Stimulated activated CD4-positive, alpha-beta T cell treated with anti-CD3 and anti-CD28 coated beads, TNF-alpha, amount 100 ng/mL, for 24 hours (primary cell): ENCODE data around the gene GSG1.

Experiments
- DNase-seq, 3 experiments: peaks; one replicate each; pipeline ENCODE4 v3.0.0-alpha.2; 2020; ENCODE audit warnings: low read depth in 3 of 3

GSG1 gene

GRCh38 chr12:13103391-13104033 lies at the start of gene GSG1:
TSS of gene GSG1 (minus strand) at chr12:13103667. CDS start at chr12:13103512, 155 bp downstream.
- DNase-seq: no peak

GRCh38 chr12:13153180-13153579 lies 49.7 kb upstream of the GSG1 start:
- DNase-seq: no peak

- no peak for DNase-seq
These were observed 49.3 kb upstream of the GSG1 start for GRCh38 chr12:13152756-13153155.

- DNase-seq: no peak
These were observed 48.8 kb upstream of the GSG1 start for GRCh38 chr12:13152281-13152680.

- no peak for DNase-seq
These were observed 45.9 kb upstream of the GSG1 start for GRCh38 chr12:13149411-13149810.

- no peak for DNase-seq
These were observed 45.0 kb upstream of the GSG1 start for GRCh38 chr12:13148485-13148847.

GRCh38 chr12:13147688-13148484 lies 44.4 kb upstream of the GSG1 start:
- no peak for DNase-seq

- no peak for DNase-seq
These were observed 43.0 kb upstream of the GSG1 start for GRCh38 chr12:13146336-13146938.

GRCh38 chr12:13144266-13144828 lies 40.9 kb upstream of the GSG1 start:
- no peak for DNase-seq

- no peak for DNase-seq
These were observed 39.3 kb upstream of the GSG1 start for GRCh38 chr12:13142747-13143146.

- no peak for DNase-seq
These were observed 38.2 kb upstream of the GSG1 start for GRCh38 chr12:13141686-13142085.

- no peak for DNase-seq
These were observed 32.1 kb upstream of the GSG1 start for GRCh38 chr12:13135371-13136178.

- DNase-seq: no peak
These were observed 30.4 kb upstream of the GSG1 start for GRCh38 chr12:13133886-13134285.

GRCh38 chr12:13130981-13131380 lies 27.5 kb upstream of the GSG1 start:
- no peak for DNase-seq

- DNase-seq: no peak
These were observed 25.0 kb upstream of the GSG1 start for GRCh38 chr12:13128291-13128965.

GRCh38 chr12:13127444-13127843 lies 24.0 kb upstream of the GSG1 start:
- no peak for DNase-seq

GRCh38 chr12:13126494-13126893 lies 23.0 kb upstream of the GSG1 start:
- no peak for DNase-seq

GRCh38 chr12:13125996-13126395 lies 22.5 kb upstream of the GSG1 start:
- no peak for DNase-seq

- no peak for DNase-seq
These were observed 21.4 kb upstream of the GSG1 start for GRCh38 chr12:13124656-13125505.

- no peak for DNase-seq
These were observed 18.1 kb upstream of the GSG1 start for GRCh38 chr12:13121568-13121967.
